ENCODE measurements around the gene CAMTA1. TPM values are rescaled to one million over a fixed set of nuclear protein-coding genes. Genes with fewer than 3 reads are reported as not detected.

Gene CAMTA1
- polyA plus RNA-seq, 3 donors = 82.3 to 84.7 (median 83.6) TPM

DNA sequence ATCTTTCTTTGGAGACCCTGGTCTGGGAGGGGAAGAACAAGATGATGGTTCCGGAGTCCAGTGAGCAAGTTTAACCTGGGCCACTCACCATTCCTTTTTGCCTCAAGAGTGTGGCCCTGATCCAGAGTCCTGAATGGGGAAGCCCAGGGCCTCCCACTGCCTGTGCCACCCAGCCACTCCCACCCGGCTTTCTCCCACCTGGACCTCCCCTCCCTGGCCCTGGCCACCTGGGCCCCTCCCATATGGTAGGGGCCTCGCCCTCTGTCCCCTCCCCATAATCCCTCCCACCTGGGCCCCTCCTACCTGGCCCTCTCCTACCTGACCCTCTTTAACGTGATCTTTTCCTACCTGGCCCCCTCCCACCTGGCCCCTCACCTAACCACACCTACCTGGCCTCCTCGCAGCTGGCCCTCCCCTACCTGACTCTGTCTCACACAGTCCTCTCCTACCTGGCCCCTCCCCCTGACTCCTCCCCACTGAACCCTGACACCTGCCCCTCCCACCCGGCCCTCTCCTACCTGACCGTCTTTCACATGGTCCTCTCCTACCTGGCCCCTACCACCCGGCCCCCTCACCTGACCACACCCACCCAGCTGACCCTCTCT, 765.1 kb downstream of the CAMTA1 start:
- DNase-seq (ENCODE audit: low read depth in 3 of 3, low spot score in 2 of 3) = no peak

DNA sequence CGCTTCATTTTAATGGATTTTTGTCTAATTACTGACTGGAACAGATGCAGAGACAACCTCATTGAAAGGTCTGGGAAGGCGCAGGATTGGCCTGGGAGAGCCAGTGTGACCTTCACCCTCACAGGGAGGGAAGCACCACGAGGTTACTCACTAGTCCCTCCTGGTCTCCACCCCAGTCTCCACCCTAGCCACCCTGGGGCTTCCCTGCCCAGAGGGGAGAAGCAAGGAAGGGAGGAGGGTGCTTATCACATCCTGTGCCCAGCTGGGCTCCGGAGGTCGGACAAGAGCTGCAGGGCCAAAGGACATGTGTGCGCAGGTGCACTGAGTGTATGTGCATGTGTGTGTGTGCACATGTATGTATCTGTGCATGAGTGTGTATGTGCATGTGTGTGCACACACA, 765.7 kb downstream of the CAMTA1 start:
- DNase-seq (ENCODE audit: low read depth in 3 of 3, low spot score in 2 of 3) = no peak

DNA sequence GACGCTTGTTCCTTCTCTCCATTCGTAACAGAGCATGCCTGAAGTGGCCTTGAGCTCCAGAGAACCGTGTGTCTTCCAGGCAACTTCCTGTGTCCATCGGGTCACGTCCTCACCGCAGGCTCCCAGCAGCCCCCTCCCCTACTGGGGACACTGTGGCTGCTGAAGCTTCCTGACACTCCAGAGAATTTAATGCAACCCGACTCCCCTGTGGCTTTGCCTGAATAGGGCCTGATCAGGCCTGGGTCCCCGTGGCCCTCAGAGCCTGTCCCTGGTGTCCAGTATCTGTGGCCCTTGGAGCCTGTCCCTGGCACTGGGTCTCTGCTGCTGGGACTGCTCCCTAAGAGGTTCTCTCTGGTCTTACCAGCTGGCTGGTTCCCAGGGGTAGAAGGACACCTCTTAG, 766.2 kb downstream of the CAMTA1 start:
- no peak for DNase-seq (ENCODE audit: low read depth in 3 of 3, low spot score in 2 of 3)

DNA sequence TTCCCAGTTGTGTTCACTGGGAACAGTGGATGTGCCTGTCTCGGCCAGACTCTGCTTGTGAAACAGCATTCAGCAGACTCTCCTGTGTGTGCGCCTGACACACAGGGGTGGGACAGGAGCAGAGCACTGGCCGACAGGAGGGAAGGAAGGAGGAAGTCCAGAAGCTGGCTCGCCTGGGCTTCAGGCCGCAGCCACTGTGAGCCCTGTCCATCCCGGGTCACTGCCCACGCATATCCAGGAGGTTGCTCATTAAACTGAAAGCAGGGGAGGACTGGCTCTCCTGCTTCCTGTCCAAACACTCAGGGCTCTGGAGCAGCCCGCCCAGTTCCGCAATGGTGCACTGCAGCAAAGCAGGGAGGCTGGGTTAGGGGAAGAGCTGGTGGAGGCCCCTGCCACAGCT, 767.1 kb downstream of the CAMTA1 start:
- no peak for DNase-seq (ENCODE audit: low read depth in 3 of 3, low spot score in 2 of 3)

DNA sequence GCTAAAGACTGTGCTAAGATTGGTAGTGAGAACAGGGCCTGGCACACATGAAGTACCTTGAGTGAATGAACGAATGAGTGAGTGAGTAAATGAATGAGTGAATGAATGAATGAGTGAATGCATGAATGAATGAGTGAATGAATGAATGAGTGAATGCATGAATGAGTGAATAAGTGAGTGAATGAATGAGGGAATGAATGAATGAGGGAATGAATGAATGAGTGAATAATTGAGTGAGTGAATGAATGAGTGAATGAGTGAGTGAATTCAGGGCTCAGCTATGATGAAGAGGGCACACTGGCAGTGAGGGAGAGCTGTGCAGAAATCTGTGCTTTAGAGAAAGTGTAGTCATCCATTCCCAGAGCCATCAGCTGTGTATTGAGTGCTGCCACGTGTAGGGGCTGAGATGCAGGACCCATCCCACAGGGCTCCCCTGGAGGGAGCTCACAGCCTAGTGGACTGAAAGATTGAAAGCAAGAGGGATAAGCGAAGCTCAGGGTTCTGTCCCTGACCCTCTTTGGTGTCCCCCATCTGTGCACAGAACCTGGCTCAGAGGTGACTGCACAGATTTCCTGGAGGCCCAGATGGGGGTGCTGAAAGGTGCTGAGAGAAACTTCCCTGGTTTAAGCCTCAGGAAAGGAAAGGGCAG, 767.9 kb downstream of the CAMTA1 start:
- DNase-seq (ENCODE audit: low read depth in 3 of 3, low spot score in 2 of 3) = no peak

DNA sequence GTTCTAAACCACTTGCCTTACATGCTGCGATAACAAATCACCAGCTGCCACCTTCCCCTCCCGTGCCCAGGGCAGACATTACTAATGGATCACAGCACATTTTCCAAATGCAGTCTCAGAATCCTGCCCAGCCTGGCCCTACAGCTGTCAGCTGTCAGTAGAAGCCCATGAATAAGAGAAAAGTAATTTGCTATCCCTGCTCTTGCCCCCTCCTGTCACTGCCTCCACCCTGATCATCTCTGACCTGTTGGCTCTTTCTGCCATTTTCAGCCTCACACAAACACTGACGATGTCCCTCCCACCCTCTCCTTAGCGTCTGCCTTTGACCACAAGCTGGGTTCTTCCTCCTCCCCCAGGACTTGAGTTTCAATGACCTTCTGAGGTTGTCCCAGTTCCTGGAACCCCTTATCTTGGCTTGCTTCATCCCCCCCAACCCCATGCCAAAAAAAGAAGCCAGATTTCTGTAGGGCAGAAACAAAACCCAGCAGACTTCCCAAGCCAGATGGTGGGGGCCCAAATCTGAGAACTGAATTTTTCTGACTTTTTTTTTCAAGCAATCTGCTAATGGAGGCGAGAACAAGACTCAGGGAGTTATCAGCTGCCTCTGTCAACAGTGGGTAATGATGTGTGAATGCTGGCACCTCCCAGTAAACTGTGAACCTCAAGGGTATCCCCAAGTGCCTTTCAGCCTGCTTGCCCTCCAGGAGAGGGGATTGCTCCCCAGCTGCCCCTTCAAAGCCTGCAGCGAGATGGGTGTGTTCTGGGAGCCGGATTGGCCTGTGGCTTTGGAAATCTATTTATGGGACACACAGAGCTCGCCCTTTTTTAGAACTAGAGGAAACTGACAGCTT, 769.4 kb downstream of the CAMTA1 start:
- DNase-seq (ENCODE audit: low read depth in 3 of 3, low spot score in 2 of 3) = no peak

DNA sequence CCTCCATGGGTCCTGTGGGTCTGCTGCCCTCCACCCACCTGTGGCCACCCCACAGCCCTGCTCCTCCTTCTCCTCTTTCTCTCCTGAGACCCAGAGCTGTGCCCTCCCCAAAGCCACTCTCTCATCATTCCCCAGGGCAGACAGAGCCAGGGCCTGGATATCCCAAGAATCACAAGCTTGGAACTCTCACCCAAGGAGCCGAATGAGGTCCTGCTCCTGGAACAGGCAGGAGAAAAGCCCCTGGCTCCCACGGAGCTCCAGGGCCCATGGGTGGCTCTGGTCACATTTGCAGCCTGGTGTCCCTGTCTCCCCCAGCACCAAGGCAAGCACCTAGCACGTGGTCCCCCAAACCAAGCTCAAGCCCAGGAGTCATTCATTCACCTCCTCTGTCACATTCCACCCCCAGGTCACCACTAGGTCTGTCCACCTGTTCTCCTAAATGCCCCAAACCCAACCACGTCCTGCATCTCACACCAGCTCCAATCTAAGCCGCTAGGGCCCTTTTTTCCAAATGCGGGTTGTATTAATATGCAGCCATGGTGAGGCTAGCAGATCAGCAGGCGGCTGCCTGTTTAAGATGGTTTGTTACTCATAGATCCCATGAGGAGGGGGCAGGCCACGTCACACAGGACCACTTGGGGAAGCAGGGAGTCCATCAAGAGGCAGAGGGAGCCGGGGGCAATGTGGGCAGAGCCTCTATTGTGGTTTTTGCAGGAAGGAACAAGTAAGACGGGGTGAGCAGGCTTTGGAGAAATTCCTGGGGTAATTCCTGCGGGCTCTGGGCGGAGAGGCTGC, 770.3 kb downstream of the CAMTA1 start:
- no peak for DNase-seq (ENCODE audit: low read depth in 3 of 3, low spot score in 2 of 3)

DNA sequence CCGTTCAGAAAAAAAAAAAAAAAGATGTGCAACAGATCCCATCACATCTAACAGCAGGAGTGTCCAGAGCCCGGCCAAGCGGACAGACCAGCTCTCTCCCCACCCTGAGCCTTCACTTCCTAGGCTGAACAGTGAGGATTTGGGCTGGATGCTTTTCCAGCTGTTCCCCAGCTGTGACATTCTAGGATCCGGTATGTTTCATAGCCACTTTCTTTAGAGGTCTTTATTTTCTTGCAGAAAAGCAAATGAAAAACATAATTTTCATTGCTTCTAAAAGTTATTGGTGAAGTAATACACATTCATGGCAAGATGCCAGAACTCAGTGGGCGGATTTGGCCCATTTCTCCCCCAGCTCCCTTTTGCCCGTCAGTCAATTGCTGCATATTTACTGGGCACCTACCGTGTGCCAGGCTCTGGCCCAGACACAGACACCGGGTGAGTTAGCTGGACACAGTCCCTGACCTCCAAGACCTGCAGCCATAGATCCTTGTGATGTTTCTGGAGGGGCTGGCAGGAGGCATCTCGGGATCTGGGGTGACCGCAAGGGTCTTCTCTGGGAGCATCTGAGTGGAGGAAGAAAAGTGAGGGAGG, 772.1 kb downstream of the CAMTA1 start:
- DNase-seq (ENCODE audit: low read depth in 3 of 3, low spot score in 2 of 3) = no peak

DNA sequence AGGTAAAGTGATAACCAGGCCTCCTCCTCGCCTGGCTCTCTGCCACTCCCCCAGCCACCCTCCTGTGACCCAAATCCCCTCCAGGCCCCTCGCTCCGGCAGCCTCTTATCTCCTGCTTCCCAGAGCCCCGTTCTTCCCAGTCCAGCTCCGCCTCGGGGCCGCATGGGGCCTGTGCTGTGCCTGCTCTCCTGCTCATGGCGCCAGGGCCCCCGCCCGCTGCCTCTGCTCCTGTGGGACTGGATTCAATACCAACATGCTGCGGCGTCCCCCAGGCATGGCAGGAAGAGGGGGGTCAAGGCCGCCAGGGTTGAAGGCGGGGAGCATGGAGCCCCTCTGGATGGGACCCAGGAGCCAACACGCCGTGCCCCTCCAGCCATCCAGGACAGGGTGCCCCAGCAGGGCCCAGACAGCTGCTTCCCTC, 772.8 kb downstream of the CAMTA1 start:
- DNase-seq (ENCODE audit: low read depth in 3 of 3, low spot score in 2 of 3) = no peak

DNA sequence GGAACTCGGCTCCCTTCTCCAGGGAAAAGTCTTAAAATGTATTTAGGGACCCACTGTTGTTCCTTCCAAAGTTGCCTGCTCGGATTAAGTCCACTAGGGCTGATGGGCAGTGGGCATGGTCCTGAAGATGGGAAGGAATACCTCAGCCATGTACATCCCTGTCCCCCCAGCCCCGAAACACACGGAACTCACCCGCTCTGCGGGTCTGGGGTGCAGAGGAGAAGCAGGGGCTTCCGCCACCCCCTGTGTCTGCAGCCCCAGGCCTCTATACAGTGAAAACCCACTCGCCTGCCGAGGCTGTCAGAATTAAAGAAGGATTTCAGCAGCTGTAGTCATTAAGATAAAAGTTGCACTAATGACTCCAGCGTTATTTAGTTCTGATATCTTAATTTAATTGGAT, 773.2 kb downstream of the CAMTA1 start:
- DNase-seq (ENCODE audit: low read depth in 3 of 3, low spot score in 2 of 3) = no peak

DNA sequence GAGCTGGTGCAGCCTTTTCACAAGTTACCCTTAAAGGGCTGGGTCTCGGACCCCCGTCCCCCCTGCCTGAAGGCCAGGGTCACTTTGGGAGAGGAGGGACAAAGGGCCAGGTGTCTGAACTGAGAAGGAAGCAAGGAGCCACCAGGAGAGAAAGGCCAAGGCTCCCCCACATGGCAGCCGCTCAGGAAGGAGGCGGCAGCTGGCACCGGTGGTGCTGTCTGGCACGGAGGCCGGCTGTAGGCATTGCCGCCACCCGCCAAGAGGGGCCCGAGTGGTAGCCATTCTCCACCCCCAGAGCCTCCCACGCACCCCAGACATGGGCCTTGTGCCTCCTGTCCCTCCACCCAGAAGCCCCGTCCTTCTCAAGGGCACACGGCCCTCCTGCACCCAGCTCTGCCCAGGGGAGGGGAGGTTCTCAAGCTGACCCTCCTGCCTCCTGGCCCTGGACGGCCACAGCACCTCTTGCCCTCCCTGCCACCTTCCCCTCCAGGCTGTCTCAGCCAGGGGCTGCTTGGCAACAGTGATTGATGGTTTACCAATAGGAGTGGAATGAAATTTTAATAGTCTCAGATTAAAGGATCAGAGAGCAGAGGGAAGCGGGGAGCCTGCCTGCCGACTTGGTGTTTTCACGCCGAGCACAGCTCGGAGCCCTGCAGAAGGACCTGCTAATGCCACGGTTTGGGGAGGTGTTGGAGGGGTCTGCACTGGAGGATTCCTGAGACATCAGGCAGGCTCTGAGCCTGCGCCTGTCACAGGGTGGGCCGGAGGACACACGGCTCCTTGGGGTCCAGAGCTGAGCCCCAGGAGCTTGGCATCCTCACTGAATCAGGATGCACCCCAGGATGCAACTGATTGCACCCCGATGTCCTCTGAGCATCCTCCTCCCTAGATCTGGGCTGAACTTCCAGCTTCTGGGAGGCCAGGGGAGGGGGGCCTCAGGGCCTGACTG, 773.9 kb downstream of the CAMTA1 start:
- no peak for DNase-seq (ENCODE audit: low read depth in 3 of 3, low spot score in 2 of 3)

DNA sequence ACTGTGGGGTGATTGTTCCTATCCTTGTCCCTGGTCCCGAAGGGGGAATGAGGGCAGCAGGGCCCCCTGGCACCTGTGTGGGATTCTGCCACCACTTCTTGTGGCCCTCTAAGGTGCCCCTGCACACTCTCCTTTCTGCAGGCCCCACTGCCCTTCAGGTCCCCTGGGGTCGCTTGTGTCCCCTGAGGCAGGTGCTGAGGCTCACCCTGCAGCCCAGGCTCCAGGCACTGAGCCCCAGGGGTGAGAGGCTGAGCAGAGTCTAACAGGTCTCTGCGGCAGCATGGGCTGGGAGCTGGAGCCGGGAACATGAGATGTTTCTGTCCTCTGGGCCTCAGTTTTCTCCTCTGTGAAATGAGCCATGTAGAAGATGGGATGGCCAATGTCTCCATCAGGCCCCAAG, 774.9 kb downstream of the CAMTA1 start:
- no peak for DNase-seq (ENCODE audit: low read depth in 3 of 3, low spot score in 2 of 3)

DNA sequence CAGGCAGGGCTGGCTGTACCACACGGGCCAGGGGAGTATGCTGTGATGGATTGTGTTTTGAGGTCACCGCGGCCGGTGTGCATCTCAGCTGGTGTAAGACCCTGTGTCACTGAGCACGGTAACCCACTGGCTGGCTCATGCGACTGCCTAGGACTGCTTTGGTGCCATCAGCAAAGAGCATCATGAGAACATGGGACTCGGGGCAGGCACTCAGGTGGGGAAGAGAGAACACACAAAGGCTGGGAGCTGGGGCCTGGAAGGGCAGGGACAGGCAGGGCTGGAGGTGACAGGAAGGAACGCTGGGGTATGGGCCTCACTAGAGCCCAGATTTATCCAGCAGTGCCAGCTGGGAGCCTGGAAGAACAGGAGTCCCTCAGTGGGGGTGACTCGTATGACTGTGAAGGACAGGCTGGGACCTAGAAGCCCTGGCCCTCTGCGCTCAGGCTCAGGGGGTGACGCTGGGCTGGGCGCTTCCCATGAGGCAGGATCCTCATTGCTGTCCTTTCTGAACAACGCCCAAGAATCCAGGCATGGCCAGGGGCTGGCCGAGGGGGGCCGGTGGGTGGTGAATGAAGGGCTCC, 775.4 kb downstream of the CAMTA1 start:
- no peak for DNase-seq (ENCODE audit: low read depth in 3 of 3, low spot score in 2 of 3)

DNA sequence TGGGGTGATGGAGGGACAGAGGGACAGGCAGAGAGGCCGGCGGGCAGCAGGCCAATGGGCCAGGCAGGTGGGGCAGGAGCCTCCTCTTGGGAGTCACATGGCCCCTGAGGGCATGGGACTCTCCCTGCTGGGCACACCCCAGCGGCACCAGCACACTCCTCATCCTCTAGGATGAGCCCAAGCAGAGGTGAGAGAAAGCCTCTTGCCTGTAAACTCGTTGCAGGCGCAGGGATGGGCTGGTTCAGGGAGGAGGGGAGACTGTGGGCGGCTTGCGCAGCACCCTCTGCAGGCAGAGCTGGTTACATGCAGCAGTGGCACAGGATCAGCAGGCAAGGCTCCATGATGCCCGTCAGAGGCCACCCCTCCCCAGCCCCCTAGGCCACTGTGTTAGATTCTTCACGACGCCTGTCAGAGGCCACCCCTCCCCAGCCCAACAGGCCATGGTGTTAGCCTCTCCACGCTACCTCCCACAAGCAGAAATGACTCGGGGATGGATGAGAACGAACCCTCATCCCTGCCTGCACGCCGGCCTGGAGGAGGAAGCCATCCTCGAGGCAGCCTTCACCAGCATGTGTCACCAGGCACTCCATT, 776.2 kb downstream of the CAMTA1 start:
- DNase-seq (ENCODE audit: low read depth in 3 of 3, low spot score in 2 of 3) = no peak

DNA sequence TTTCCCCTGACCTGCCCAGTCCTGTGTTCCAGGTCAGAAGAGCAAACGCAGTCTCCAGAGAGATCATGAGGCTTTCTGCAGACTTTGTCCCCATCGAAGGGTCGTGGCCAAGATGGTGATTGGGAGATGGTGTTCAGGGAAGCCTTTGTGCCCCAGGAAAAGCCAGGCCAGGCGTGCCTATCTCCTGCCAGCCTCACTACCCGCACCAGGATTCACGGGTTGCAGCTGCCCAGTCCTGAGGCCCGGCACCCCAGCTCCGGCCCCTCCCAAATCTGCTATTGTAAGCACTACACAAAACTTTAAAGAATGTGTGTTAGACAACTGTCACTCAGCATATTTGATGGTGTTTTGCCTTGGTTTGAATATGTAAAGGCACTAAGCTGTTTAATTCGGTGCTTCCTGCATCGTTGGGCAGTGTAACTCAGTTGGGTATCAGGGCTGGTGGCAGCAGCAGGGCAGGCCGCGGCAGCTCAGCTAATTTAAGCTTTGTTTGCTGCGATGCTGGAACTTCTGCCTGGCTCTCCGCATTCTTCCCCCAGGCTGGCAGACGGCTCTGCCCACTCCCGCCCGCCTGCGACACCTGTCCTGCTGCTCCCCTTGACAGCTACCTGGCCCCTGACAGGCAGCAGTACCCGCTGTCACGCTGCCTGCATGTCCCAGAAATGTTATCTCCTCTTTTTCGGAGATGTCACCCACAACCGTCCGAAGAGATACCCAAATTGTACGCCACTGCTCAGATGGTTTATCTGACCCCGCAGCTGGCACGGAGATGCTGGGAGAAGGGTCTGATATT, 776.9 kb downstream of the CAMTA1 start:
- DNase-seq (ENCODE audit: low read depth in 3 of 3, low spot score in 2 of 3) = no peak

DNA sequence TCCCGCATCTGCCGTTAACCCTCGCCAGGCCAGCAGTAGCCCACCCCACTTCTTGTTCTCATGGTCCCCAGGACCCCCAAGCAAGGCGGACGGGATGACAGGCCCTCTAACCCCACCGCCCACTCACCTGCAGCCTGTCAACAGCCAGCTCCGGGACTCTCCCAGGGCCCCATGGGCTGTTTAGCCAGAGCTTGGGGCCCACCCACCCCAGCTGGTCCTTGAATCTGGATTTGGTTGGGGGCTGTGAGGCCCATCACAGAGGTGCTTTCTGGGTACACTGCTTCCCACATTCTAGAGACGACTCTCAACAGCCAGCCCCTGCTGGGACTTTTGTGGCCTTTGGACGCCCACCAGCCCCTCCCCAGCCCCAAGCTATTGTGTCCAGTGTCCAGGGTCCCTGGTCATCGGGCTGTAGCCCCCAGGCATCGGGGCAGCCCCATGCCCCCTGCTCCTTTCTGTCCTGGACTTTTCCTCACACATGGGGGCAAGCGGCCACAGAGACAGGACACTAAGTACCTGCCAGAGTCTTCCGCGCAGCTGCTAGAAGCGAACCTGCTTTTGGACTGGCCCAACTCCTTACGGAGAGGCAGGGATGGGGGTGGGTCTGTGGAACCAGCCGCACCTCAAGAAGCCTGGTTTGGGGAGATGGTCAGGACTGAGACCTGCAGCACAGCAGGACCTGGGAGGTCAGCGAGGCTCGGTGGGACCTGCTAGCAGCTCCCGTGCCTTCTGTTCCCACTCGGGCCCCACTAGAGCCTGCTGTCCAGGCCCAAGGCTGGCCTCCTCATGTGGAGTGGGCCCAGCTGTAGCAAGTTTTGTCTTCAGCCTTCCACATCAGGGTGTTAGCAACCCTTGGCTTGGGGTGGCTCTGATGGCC, 777.7 kb downstream of the CAMTA1 start:
- DNase-seq (ENCODE audit: low read depth in 3 of 3, low spot score in 2 of 3) = no peak

DNA sequence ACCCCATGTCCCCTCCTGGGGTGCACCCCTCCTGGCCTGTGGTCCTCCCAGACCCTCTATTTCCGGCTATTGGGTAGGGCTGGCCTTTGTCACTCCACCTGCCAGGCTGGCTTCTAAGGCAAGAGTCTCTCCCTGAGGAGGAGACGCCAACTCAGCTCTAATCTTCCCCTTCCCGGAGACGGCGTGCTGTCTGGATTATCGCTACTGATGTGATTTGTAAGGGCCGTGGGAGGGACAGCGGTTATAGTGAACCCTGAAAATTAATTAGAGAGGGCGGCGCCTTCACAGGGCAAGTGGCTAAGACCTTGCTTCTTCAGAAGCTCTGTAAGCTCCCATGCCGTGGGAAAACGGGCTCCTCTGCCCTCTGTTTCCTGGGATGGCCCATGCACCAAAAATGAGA, 778.9 kb downstream of the CAMTA1 start:
- no peak for DNase-seq (ENCODE audit: low read depth in 3 of 3, low spot score in 2 of 3)
